Spleen (tissue), 11 donors: ENCODE measurements around the gene TNFAIP3. TPM values are rescaled to one million over a fixed set of nuclear protein-coding genes. Genes with fewer than 3 reads are reported as not detected.

Experiments used
- DNase-seq: peaks from one replicate; pipeline ENCODE4 v3.0.0-alpha.2; 2020
- H3K27ac ChIP-seq, 8 donors: fragments of 200-600 bp; sonication (generic) in 7 of 8; 1 replicate in 4 of 8; 2 replicates in 4 of 8; pipeline versions ENCODE4 v1.5.0 to v1.8.0; 2016 to 2021; ENCODE audit warnings: inconsistent platforms in 4 of 8, mild to moderate bottlenecking in 4 of 8, moderate library complexity in 1 of 8
- H3K27me3 ChIP-seq, 7 donors: fragments of 200-600 bp; sonication (generic) in 6 of 7; replicated peaks in 1 of 7; 1 replicate in 4 of 7; 2 replicates in 3 of 7; pipeline versions ENCODE4 v1.5.0 to v1.8.0; 2016 to 2021; ENCODE audit warnings: inconsistent platforms in 3 of 7, mild to moderate bottlenecking in 1 of 7
- H3K36me3 ChIP-seq, 6 donors: fragments of 200-600 bp; sonication (generic) in 5 of 6; 1 replicate in 4 of 6; 2 replicates in 2 of 6; pipeline versions ENCODE4 v1.5.0 to v1.8.0; 2016 to 2021; ENCODE audit warnings: inconsistent platforms in 2 of 6
- H3K4me1 ChIP-seq, 6 donors: fragments of 200-600 bp; sonication (generic) in 5 of 6; 1 replicate in 3 of 6; 2 replicates in 3 of 6; pipeline versions ENCODE4 v1.5.0 to v1.8.0; 2016 to 2021; ENCODE audit warnings: inconsistent platforms in 3 of 6
- H3K4me3 ChIP-seq, 8 donors: fragments of 200-600 bp; sonication (generic) in 7 of 8; 1 replicate in 4 of 8; 2 replicates in 4 of 8; pipeline versions ENCODE4 v1.5.0 to v1.8.0; 2016 to 2021; ENCODE audit warnings: inconsistent platforms in 4 of 8, mild to moderate bottlenecking in 4 of 8, moderate library complexity in 2 of 8
- H3K9me3 ChIP-seq, 8 donors: fragments of 200-600 bp; sonication (generic) in 7 of 8; 1 replicate in 4 of 8; 2 replicates in 4 of 8; pipeline versions ENCODE4 v1.5.0 to v1.8.0; 2016 to 2021; ENCODE audit warnings: inconsistent platforms in 4 of 8
- POLR2A ChIP-seq, 3 donors: fragments of 450-650 bp; IDR thresholded peaks; one replicate each; pipeline ENCODE4 v1.5.1; 2017; ENCODE audit warnings: antibody characterized with exemption in 3 of 3, mild to moderate bottlenecking in 1 of 3
- POLR2AphosphoS5 ChIP-seq, 3 donors: sonication (generic); formaldehyde crosslinking; IDR thresholded peaks; one replicate each; pipeline ENCODE4 v1.5.1; 2017; ENCODE audit warnings: antibody characterized with exemption in 3 of 3
- WGBS, 5 donors: extraction: QIAGEN DNeasy Blood & Tissue Kit in 3 of 5; methylation state at CpG; one replicate each; pipeline versions ENCODE4 v1.1.5 to v1.1.7; 2013 to 2018; 5-methylcytosine and 5-hydroxymethylcytosine counted together
- intact Hi-C: fragments of 100-400 bp; cut with DNase I; formaldehyde crosslinking; loops from one replicate; pipeline ENCODE4 v1.15.0; 2023; ENCODE audit warnings: low total_unique reads
- polyA plus RNA-seq, 3 donors: library from polyadenylated mRNA; stranded (reverse); fragments of 200-250 nt; gene quantifications; one replicate each; pipeline ENCODE4 v1.2.1, GENCODE V29; 2013
- total RNA-seq, 7 donors: library from RNA; depleted of rRNA in 3 of 7; stranded (reverse); fragments of >200 nt in 3 of 7; fragmentation: NEBNext Ultra II Directional in 4 of 7; extraction: Animal tissue kit (Norgen Biotek cat#: 25700) in 4 of 7; gene quantifications; one replicate each; pipeline versions ENCODE4 v1.1.0 to v1.2.1, GENCODE V29; 2016 to 2021
- TF ChIP-seq, protein P1 (sequence below), 11 experiments: fragments of 200-600 bp in 7 of 11; fragments of 450-650 bp in 4 of 11; sonication (generic) in 4 of 11; IDR thresholded peaks in 8 of 11; conservative IDR thresholded peaks in 3 of 11; 1 replicate in 7 of 11; 2 replicates in 4 of 11; pipeline versions ENCODE4 v1.4.0 to v1.8.0; 2016 to 2021; ENCODE audit warnings: antibody characterized with exemption in 11 of 11, inconsistent platforms in 4 of 11, mild to moderate bottlenecking in 1 of 11
- donor health status: healthy with polysubstance abuse.
- donor health status: DM: no; HTN: no; CAD: no; lungs with moderate emphysema.
- donor health status: DM: no; HTN: no; CAD: no.
- donor health status: Bipolar disorder and iron deficiency.
- donor health status: healthy.
- donor health status: DM: no; HTN: no; CAD: no.
- donor health status: DM: yes; HTN: yes; CAD: no.

Gene TNFAIP3
- total and polyA plus RNA-seq, 10 donors = 23.2 to 133 (median 51.7) TPM

- H3K9me3 ChIP-seq = no peaks in the 10 kb centered on the region
- peak overlapping the region; percentile 55 to 99 (median 84) for H3K27ac ChIP-seq
- TF ChIP-seq, protein P1, sequence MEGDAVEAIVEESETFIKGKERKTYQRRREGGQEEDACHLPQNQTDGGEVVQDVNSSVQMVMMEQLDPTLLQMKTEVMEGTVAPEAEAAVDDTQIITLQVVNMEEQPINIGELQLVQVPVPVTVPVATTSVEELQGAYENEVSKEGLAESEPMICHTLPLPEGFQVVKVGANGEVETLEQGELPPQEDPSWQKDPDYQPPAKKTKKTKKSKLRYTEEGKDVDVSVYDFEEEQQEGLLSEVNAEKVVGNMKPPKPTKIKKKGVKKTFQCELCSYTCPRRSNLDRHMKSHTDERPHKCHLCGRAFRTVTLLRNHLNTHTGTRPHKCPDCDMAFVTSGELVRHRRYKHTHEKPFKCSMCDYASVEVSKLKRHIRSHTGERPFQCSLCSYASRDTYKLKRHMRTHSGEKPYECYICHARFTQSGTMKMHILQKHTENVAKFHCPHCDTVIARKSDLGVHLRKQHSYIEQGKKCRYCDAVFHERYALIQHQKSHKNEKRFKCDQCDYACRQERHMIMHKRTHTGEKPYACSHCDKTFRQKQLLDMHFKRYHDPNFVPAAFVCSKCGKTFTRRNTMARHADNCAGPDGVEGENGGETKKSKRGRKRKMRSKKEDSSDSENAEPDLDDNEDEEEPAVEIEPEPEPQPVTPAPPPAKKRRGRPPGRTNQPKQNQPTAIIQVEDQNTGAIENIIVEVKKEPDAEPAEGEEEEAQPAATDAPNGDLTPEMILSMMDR (IDR thresholded peaks at IDR 0.05 in 8 of 11, conservative IDR thresholded peaks at IDR 0.05 in 3 of 11) = peak in 8 of 11 experiments; percentile 14 to 48 (median 32)
- TF ChIP-seq POLR2AphosphoS5 (IDR thresholded peaks at IDR 0.05) = peak in 1 of 3 donors; percentile 67
- TF ChIP-seq POLR2A (IDR thresholded peaks at IDR 0.05) = no peak
- intact Hi-C loops = loop anchor here (5.0 kb wide), 1 partner anchor 163 kb away; no protein-coding TSS in a partner anchor
- peak overlapping the region; percentile 8 to 97 (median 58) for H3K4me3 ChIP-seq
- DNase-seq = no peak
- H3K27me3 ChIP-seq = no peaks in the 10 kb centered on the region
- WGBS, 5 donors = 12 to 21% (median 17%) methylated on average over 4 of the region's 4 CpGs
- peaks cover 0 to 38% (median 15%) of the 10 kb centered on the region in 6 donors for H3K36me3 ChIP-seq
- peaks cover 53 to 88% (median 79%) of the 10 kb centered on the region in 6 donors for H3K4me1 ChIP-seq
Measured at GRCh38 chr6:137870744-137871247, 3.7 kb downstream of the TNFAIP3 start.

DNA sequence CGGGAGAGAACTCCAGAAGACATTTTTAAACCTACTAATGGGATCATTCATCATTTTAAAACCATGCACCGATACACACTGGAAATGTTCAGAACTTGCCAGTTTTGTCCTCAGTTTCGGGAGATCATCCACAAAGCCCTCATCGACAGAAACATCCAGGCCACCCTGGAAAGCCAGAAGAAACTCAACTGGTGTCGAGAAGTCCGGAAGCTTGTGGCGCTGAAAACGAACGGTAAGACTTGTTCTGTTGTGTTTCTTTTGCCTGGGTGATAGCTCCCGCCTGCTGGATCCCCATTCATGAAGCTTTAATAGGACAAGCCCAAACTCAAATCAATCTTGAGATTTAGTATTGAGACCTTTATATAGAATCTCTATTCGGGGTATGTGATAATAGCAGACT is 4.2 kb downstream of the TNFAIP3 start:
- Histone ChIP-seq H3K27me3 (no peaks in the 10 kb centered on the region), H3K4me1 (peaks cover 48 to 88% (median 75%) of the 10 kb centered on the region in 6 donors), H3K27ac (peak overlapping the region; percentile 55 to 99 (median 84)), H3K36me3 (peaks cover 0 to 43% (median 20%) of the 10 kb centered on the region in 6 donors), H3K9me3 (no peaks in the 10 kb centered on the region), H3K4me3 (peak overlapping the region; percentile 8 to 97 (median 58))
- 61 to 74% (median 70%) methylated on average over 11 of the region's 11 CpGs for WGBS, 5 donors
- intact Hi-C loops = loop anchor here (5.0 kb wide), 1 partner anchor 164 kb away; no protein-coding TSS in a partner anchor
- peak in 1 of 3 donors; percentile 33 for TF ChIP-seq POLR2AphosphoS5 (IDR thresholded peaks at IDR 0.05)
- TF ChIP-seq, protein P1 (IDR thresholded peaks at IDR 0.05 in 8 of 11, conservative IDR thresholded peaks at IDR 0.05 in 3 of 11) = no peak
- peak; percentile 64 for DNase-seq

- peak overlapping the region; percentile 4 to 97 (median 58) for H3K4me3 ChIP-seq
- no peak for TF ChIP-seq POLR2AphosphoS5 (IDR thresholded peaks at IDR 0.05)
- no peak for TF ChIP-seq POLR2A (IDR thresholded peaks at IDR 0.05)
- TF ChIP-seq, protein P1 (IDR thresholded peaks at IDR 0.05 in 8 of 11, conservative IDR thresholded peaks at IDR 0.05 in 3 of 11) = no peak
- DNase-seq = no peak
Measured at GRCh38 chr6:137871831-137872454, 4.9 kb downstream of the TNFAIP3 start.

DNA sequence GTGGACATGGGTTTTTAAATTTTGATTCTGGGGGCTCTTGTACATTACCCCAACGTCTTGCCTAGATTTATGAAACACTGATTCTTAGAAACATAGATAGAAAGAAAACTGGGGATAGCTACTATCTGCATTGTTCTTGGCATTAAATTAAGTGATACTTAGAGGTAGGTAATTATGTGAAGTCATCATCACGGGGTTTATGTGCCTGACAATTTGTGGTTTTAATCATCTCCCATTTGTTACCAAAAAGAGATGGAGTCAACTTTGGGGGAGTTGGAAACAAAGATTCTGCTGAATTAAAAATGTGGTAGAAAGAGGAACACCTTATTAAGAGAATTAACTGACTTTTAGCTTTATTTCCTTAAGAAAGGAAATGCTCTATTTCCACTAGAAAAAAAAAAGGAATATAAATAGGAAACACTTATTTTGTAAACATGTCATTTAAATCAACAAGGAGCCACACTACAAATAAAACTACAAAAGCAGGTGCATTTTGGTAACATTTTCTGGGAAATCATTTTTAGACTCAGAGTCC is 5.6 kb downstream of the TNFAIP3 start:
- Histone ChIP-seq H3K4me1 (peaks cover 47 to 97% (median 78%) of the 10 kb centered on the region in 6 donors), H3K36me3 (peaks cover 0 to 57% (median 34%) of the 10 kb centered on the region in 6 donors), H3K27me3 (no peaks in the 10 kb centered on the region), H3K4me3 (peak overlapping the region in 5 of 8 donors; percentile 32 to 97 (median 85)), H3K27ac (peak overlapping the region; percentile 31 to 99 (median 84)), H3K9me3 (no peaks in the 10 kb centered on the region)
- no peak for DNase-seq
- intact Hi-C loops = loop anchor here (5.0 kb wide), 1 partner anchor 165 kb away; no protein-coding TSS in a partner anchor
- WGBS, 5 donors = 40 to 64% (median 51%) methylated on average over 2 of the region's 2 CpGs
- TF ChIP-seq POLR2AphosphoS5 (IDR thresholded peaks at IDR 0.05) (no peak), POLR2A (IDR thresholded peaks at IDR 0.05) (no peak)
- TF ChIP-seq, protein P1 (IDR thresholded peaks at IDR 0.05 in 8 of 11, conservative IDR thresholded peaks at IDR 0.05 in 3 of 11) = no peak

More at GRCh38 chr6:137871831-137872454, 4.9 kb downstream of the TNFAIP3 start:
- 45 to 75% (median 51%) methylated on average over 1 of the region's 1 CpG for WGBS, 5 donors
- Histone ChIP-seq H3K4me1 (peaks cover 47 to 90% (median 75%) of the 10 kb centered on the region in 6 donors), H3K27me3 (no peaks in the 10 kb centered on the region), H3K27ac (peak overlapping the region in 7 of 8 donors; percentile 60 to 99 (median 98)), H3K9me3 (no peaks in the 10 kb centered on the region), H3K36me3 (peaks cover 0 to 50% (median 27%) of the 10 kb centered on the region in 6 donors)
- intact Hi-C loops = loop anchor here (5.0 kb wide), 1 partner anchor 165 kb away; no protein-coding TSS in a partner anchor
